CD4-positive, CD25-positive, alpha-beta regulatory T cell (primary cell): Measurements from ENCODE around the gene WNT4. TPM values are rescaled to one million over a fixed set of nuclear protein-coding genes. Genes with fewer than 3 reads are reported as not detected.

ENCODE experiments used
- ATAC-seq, 2 donors: fragments of 150-1000 bp; cut with Tn5 transposase; one replicate each; pipeline ENCODE4 v1.10.0; 2021; ENCODE audit warnings: low read depth in 2 of 2, moderate number of reproducible peaks in 2 of 2, moderate library complexity in 1 of 2
- DNase-seq, 3 donors: peaks; one replicate each; pipeline versions ENCODE4 v3.0.0 to v3.0.0-alpha.2; 2012 to 2022; ENCODE audit warnings: mixed read lengths in 1 of 3
- H3K27ac ChIP-seq: one replicate; pipeline ENCODE4 v1.7.0; 2013; ENCODE audit warnings: mild to moderate bottlenecking, low read length; ENCODE audit not compliant: insufficient read depth, poor library complexity, severe bottlenecking
- H3K27me3 ChIP-seq: one replicate; pipeline ENCODE4 v1.7.0; 2013; ENCODE audit warnings: low read length; ENCODE audit not compliant: control insufficient read depth, insufficient read depth
- H3K36me3 ChIP-seq: one replicate; pipeline ENCODE4 v1.7.0; 2013; ENCODE audit warnings: mild to moderate bottlenecking, low read length, moderate library complexity; ENCODE audit not compliant: control insufficient read depth, insufficient read depth
- H3K4me1 ChIP-seq: 2 replicates; pipeline ENCODE4 v1.7.0; 2013; ENCODE audit warnings: mild to moderate bottlenecking, low read length; ENCODE audit not compliant: insufficient read depth, control insufficient read depth, poor library complexity, severe bottlenecking
- H3K4me3 ChIP-seq: one replicate; pipeline ENCODE4 v1.7.0; 2013; ENCODE audit warnings: low read depth, mild to moderate bottlenecking, low read length, moderate library complexity
- H3K9me3 ChIP-seq, 2 experiments: 1 replicate in 1 of 2; 2 replicates in 1 of 2; pipeline ENCODE4 v1.7.0; 2013; ENCODE audit warnings: low read length in 2 of 2, mild to moderate bottlenecking in 1 of 2, moderate library complexity in 1 of 2; ENCODE audit not compliant: control insufficient read depth in 2 of 2
- H3K27ac Mint-ChIP-seq, 3 donors: one replicate each; pipeline ENCODE4 v1.8.0; 2020 to 2022; ENCODE audit warnings: mild to moderate bottlenecking in 3 of 3, mixed read lengths in 3 of 3, moderate library complexity in 2 of 3
- H3K27me3 Mint-ChIP-seq: one replicate; pipeline ENCODE4 v1.8.0; 2022; ENCODE audit warnings: mild to moderate bottlenecking, mixed read lengths
- H3K36me3 Mint-ChIP-seq: one replicate; pipeline ENCODE4 v1.8.0; 2020; ENCODE audit warnings: mixed read lengths
- H3K4me1 Mint-ChIP-seq, 4 donors: one replicate each; pipeline ENCODE4 v1.8.0; 2020 to 2022; ENCODE audit warnings: mixed read lengths in 4 of 4, mild to moderate bottlenecking in 1 of 4
- H3K4me3 Mint-ChIP-seq, 4 donors: one replicate each; pipeline ENCODE4 v1.8.0; 2020 to 2022; ENCODE audit warnings: mild to moderate bottlenecking in 4 of 4, mixed read lengths in 4 of 4, moderate library complexity in 3 of 4
- H3K9me3 Mint-ChIP-seq, 7 donors: one replicate each; pipeline ENCODE4 v1.8.0; 2020 to 2022; ENCODE audit warnings: mixed read lengths in 7 of 7, mild to moderate bottlenecking in 3 of 7, moderate library complexity in 2 of 7
- polyA plus RNA-seq, 4 donors: library from polyadenylated mRNA; unstranded; fragments of 300-500 nt; fragmentation: Illumina TruSeq; gene quantifications; one replicate each; pipeline ENCODE4 v1.2.3, GENCODE V29; 2021
- total RNA-seq: library from RNA; stranded (reverse); gene quantifications from one replicate; pipeline ENCODE4 v1.2.3, GENCODE V29; 2022

WNT4 gene
- total and polyA plus RNA-seq, 5 donors from 2014 or later: 0.06 to 0.13 TPM; not detected in 3

DNA sequence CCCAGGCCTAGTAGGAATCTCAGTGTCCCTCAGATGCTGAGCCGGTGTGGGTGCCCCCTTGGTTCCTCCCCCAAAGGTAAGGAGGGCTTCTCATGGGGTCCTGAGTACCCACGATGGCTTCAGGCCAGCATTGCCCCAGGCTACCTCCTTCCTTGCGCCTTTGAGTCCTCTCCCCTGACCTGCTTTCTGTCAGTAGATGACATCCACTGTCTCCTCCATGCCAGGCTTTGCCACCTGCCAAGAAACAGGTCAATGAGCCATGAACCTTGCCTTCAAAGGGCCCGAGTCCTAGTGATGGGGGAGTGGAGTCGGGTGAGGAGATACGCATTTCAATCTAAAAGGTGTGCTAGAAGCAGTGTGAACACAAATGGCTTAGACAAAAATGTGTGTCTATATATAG, 15.6 kb downstream of the WNT4 start:
- Mint-ChIP-seq H3K27ac (no peak overlapping the region), H3K27me3 (peaks cover 4% of the 10 kb centered on the region), H3K4me3 (no peak overlapping the region), H3K4me1 (peaks cover 0 to 7% (median 0%) of the 10 kb centered on the region in 4 donors), H3K9me3 (no peaks in the 10 kb centered on the region), H3K36me3 (peaks cover 3% of the 10 kb centered on the region)
- Histone ChIP-seq H3K4me3 (no peak overlapping the region), H3K9me3 (no peaks in the 10 kb centered on the region), H3K27ac (no peak overlapping the region), H3K27me3 (no peaks in the 10 kb centered on the region), H3K4me1 (no peaks in the 10 kb centered on the region), H3K36me3 (no peaks in the 10 kb centered on the region)
- DNase-seq (no peak), ATAC-seq (no peak)

- H3K4me1 ChIP-seq: no peaks in the 10 kb centered on the region
- H3K27me3 ChIP-seq: no peaks in the 10 kb centered on the region
- DNase-seq: no peak
- peaks cover 0 to 7% (median 0%) of the 10 kb centered on the region in 4 donors for H3K4me1 Mint-ChIP-seq
- H3K36me3 ChIP-seq: no peaks in the 10 kb centered on the region
- H3K4me3 ChIP-seq: no peak overlapping the region
- no peak overlapping the region for H3K27ac Mint-ChIP-seq
- no peaks in the 10 kb centered on the region for H3K9me3 ChIP-seq
- no peak overlapping the region for H3K27ac ChIP-seq
- peaks cover 3% of the 10 kb centered on the region for H3K36me3 Mint-ChIP-seq
- ATAC-seq: no peak
- H3K27me3 Mint-ChIP-seq: peaks cover 4% of the 10 kb centered on the region
- H3K9me3 Mint-ChIP-seq: no peaks in the 10 kb centered on the region
- H3K4me3 Mint-ChIP-seq: no peak overlapping the region
These were observed 16.4 kb downstream of the WNT4 start for GRCh38 chr1:22126531-22126930.

DNA sequence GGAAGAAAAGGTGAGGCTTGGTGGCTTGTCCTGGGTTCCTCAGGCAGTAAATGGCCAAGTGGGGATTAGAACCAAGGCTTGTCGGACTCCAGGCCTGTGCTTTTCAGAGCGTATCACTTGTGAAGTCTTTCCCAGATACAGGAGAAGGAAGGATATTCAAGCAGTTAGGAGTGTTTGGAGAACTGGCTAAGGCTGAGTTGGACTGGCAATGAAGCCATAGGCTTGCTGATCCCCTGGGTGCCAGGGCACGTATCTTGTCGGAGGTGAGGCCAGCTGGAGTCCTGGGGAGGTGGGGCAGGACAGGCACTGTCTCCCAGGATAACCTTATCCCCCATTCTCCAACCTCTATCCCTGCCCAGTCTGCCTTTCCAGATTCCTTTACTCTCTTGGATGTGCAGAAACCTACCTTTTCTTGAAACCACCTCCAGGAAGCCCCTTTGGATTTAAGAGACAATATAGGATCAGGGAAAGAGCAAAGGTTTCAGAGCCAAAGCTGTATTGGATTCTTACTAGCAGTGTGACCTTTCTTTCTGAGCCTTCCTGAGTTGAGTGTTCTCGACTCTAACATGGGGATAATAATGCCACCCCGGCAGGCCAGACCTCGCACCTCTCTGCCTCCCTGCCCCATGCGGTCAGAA, 18.2 kb downstream of the WNT4 start:
- no peak overlapping the region for H3K27ac ChIP-seq
- no peak for ATAC-seq
- H3K36me3 Mint-ChIP-seq: peaks cover 3% of the 10 kb centered on the region
- H3K4me1 Mint-ChIP-seq: peaks cover 0 to 7% (median 2%) of the 10 kb centered on the region in 4 donors
- peak overlapping the region in 1 of 3 donors; percentile 79 for H3K27ac Mint-ChIP-seq
- H3K36me3 ChIP-seq: peaks cover under 1% of the 10 kb centered on the region
- no peak overlapping the region for H3K4me3 Mint-ChIP-seq
- H3K4me3 ChIP-seq: no peak overlapping the region
- no peaks in the 10 kb centered on the region for H3K4me1 ChIP-seq
- H3K9me3 Mint-ChIP-seq: no peaks in the 10 kb centered on the region
- no peak for DNase-seq
- peaks cover 3% of the 10 kb centered on the region for H3K27me3 Mint-ChIP-seq
- H3K27me3 ChIP-seq: no peaks in the 10 kb centered on the region
- H3K9me3 ChIP-seq: no peaks in the 10 kb centered on the region

DNA sequence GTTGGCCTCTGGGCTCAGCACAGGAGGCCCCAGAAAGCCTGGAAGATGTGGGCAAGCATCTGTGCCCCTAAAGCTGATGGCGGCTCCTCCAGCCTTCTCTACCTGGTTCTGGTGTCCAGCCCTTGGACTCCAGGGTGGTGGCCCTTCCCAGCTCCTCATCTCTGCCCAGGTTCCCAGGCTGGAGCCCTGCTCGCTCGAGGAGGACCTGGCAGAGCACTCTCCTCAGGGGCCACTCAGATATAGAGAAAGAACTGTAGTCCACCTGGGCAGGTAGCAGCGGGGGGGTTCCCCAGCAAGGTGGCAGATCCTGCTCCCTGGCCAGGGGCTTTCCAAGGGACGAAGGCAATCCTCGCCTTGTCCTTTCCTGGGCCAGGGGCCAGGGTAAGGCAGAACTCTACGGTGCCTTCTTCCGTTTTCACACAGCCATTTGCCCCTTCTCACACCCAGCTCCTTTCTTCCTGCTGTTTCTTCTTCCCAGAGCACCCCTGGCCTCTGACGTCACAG, 18.9 kb downstream of the WNT4 start:
- Mint-ChIP-seq H3K27me3 (no peaks in the 10 kb centered on the region), H3K27ac (peak overlapping the region in 2 of 3 donors; percentile 52 to 71)

DNA sequence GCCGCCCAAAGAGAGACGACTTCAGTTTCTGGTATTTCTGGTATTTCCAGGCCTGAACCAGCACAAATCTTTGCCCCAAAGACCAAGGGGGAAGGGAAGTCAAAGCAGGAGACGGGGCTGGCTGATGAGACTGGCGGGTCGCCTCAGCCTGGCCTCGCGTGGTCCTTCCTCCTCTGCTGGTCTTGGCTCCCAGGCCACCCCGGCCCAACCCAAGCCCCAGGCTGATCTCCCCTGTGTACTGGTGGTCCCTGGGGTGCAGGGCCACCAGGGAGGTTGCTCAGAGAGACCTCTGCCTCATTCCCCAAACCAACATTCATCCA, 19.9 kb downstream of the WNT4 start:
- H3K27me3 ChIP-seq: no peaks in the 10 kb centered on the region
- H3K4me1 Mint-ChIP-seq: peaks cover 0 to 8% (median 4%) of the 10 kb centered on the region in 4 donors
- H3K9me3 Mint-ChIP-seq: no peaks in the 10 kb centered on the region
- H3K36me3 ChIP-seq: peaks cover 4% of the 10 kb centered on the region
- no peaks in the 10 kb centered on the region for H3K4me1 ChIP-seq
- ATAC-seq: no peak
- H3K27me3 Mint-ChIP-seq: no peaks in the 10 kb centered on the region
- no peak for DNase-seq
- H3K36me3 Mint-ChIP-seq: peaks cover 11% of the 10 kb centered on the region
- no peak overlapping the region for H3K4me3 Mint-ChIP-seq
- no peaks in the 10 kb centered on the region for H3K9me3 ChIP-seq
- no peak overlapping the region for H3K27ac Mint-ChIP-seq
- no peak overlapping the region for H3K4me3 ChIP-seq
- no peak overlapping the region for H3K27ac ChIP-seq

More for the DNA sequence above, 18.9 kb downstream of the WNT4 start:
- Mint-ChIP-seq H3K4me3 (no peak overlapping the region), H3K36me3 (peaks cover 9% of the 10 kb centered on the region), H3K9me3 (no peaks in the 10 kb centered on the region), H3K4me1 (peaks cover 0 to 7% (median 4%) of the 10 kb centered on the region in 4 donors)
- DNase-seq: no peak
- Histone ChIP-seq H3K9me3 (no peaks in the 10 kb centered on the region), H3K27me3 (no peaks in the 10 kb centered on the region), H3K4me3 (no peak overlapping the region), H3K36me3 (peaks cover 4% of the 10 kb centered on the region), H3K4me1 (no peaks in the 10 kb centered on the region), H3K27ac (no peak overlapping the region)
- no peak for ATAC-seq

DNA sequence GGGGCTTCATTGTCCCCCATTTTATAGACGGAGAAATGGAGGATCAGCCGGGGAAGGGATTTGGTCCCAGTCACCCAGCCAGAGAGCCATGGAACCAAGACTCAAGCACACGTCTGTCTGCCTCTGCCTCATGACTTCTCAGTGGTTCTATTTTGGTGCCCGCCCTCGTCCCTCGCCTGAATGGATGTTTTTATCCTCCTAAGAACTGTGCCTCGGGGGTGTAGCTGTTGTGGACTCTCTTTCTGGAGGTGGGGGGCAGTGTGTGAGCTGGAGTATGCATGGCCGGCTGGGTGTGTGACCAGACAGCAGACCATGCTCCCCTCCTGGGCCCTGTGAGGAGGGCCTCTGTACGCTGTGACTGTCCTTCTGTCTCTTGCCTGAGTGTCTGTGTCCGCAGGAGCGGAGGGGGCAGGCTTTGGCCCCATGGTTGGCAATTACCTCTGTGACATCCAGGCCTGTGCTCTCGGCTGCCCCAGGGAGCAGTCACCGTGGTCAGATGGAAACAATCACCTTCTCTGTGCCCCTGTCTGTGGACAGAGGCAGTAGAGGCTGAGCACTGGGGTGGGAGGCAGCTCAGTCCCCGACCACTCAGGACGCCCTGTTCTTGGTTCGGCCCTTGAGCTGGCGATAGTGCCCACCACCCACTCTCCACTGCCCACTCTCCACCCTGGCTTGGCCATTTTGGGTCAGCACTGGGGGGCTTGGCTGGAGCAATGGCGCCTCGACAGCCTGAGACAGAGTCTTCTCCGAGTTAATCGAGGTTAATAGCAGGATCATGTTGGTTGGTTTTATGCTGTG, 20.4 kb downstream of the WNT4 start:
- Mint-ChIP-seq H3K36me3 (peaks cover 11% of the 10 kb centered on the region), H3K4me3 (no peak overlapping the region), H3K27me3 (no peaks in the 10 kb centered on the region), H3K4me1 (peaks cover 0 to 6% (median 4%) of the 10 kb centered on the region in 4 donors), H3K27ac (no peak overlapping the region), H3K9me3 (no peaks in the 10 kb centered on the region)
- Histone ChIP-seq H3K4me3 (no peak overlapping the region), H3K36me3 (peaks cover 5% of the 10 kb centered on the region), H3K9me3 (no peaks in the 10 kb centered on the region), H3K4me1 (no peaks in the 10 kb centered on the region), H3K27ac (no peak overlapping the region), H3K27me3 (no peaks in the 10 kb centered on the region)
- DNase-seq: no peak
- no peak for ATAC-seq

DNA sequence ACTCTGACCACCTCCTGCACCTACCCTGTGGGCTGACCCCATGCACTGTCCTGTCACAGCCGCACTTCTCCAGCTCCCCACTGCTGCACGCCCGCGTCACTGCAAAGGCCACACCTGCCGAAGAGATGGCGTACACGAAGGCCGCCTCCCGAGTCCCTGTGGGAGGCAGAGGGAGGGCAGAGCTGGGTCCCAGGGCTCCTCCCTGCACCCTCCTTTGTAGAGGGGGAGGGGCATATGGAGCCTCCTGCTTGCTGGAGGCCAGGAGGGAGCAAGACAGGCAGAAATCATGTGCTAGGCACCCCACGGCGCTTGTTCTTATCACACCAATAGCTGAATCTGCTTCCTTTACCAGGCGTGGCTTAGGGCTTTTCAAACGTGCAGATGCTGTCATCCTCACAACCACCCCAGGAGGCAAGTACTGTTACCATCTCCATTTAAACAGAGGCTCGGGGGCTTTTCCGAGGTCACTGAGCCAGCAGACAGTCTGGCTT, 21.4 kb downstream of the WNT4 start:
- Mint-ChIP-seq H3K27ac (no peak overlapping the region), H3K36me3 (peaks cover 11% of the 10 kb centered on the region), H3K4me1 (peaks cover 0 to 7% (median 5%) of the 10 kb centered on the region in 4 donors), H3K9me3 (no peaks in the 10 kb centered on the region), H3K4me3 (no peak overlapping the region), H3K27me3 (no peaks in the 10 kb centered on the region)
- H3K4me3 ChIP-seq: no peak overlapping the region
- H3K9me3 ChIP-seq: no peaks in the 10 kb centered on the region
- no peaks in the 10 kb centered on the region for H3K27me3 ChIP-seq
- no peaks in the 10 kb centered on the region for H3K4me1 ChIP-seq
- no peak for ATAC-seq
- no peak for DNase-seq
- peaks cover 12% of the 10 kb centered on the region for H3K36me3 ChIP-seq
- no peak overlapping the region for H3K27ac ChIP-seq
